ENCODE results near the gene ZNF516.

Gene ZNF516

GRCh38 chr18:76466410-76466991, 28.5 kb downstream of the ZNF516 start:
- Histone ChIP-seq H3K27ac (ENCODE audit: low read depth, low read length, poor library complexity, severe bottlenecking) (no peak overlapping the region), H3K9me2 (ENCODE audit: low read depth, low read length) (no peaks in the 10 kb centered on the region), H3K9me3 (ENCODE audit: low read length) (no peaks in the 10 kb centered on the region), H3K9ac (ENCODE audit: low read length) (no peak overlapping the region), H3K27me3 (ENCODE audit: insufficient read depth, low read length) (no peaks in the 10 kb centered on the region), H2AFZ (ENCODE audit: low read length) (no peak overlapping the region), H3K4me3 (ENCODE audit: low read depth, low read length, poor library complexity, severe bottlenecking) (no peak overlapping the region), H3F3A (ENCODE audit: insufficient read depth, low read length) (no peaks in the 10 kb centered on the region), H3K79me2 (ENCODE audit: insufficient read depth, low read length) (no peaks in the 10 kb centered on the region), H3K4me1 (ENCODE audit: insufficient read depth, low read length, severe bottlenecking) (peaks cover 12% of the 10 kb centered on the region), H4K20me1 (ENCODE audit: insufficient read depth, low read length) (no peaks in the 10 kb centered on the region), H3K4me2 (ENCODE audit: low read length) (no peak overlapping the region), H3K36me3 (ENCODE audit: insufficient read depth, low read length) (0 out of 2 replicates have a peak, but pooled peaks cover 6% of the 10 kb centered on the region)
- no peak for TF ChIP-seq CTCF (IDR thresholded peaks at IDR 0.05; ENCODE audit: low read length)
- TF ChIP-seq EZH2 (IDR thresholded peaks at IDR 0.05; ENCODE audit: borderline replicate concordance, low read length) = no peak

DNA sequence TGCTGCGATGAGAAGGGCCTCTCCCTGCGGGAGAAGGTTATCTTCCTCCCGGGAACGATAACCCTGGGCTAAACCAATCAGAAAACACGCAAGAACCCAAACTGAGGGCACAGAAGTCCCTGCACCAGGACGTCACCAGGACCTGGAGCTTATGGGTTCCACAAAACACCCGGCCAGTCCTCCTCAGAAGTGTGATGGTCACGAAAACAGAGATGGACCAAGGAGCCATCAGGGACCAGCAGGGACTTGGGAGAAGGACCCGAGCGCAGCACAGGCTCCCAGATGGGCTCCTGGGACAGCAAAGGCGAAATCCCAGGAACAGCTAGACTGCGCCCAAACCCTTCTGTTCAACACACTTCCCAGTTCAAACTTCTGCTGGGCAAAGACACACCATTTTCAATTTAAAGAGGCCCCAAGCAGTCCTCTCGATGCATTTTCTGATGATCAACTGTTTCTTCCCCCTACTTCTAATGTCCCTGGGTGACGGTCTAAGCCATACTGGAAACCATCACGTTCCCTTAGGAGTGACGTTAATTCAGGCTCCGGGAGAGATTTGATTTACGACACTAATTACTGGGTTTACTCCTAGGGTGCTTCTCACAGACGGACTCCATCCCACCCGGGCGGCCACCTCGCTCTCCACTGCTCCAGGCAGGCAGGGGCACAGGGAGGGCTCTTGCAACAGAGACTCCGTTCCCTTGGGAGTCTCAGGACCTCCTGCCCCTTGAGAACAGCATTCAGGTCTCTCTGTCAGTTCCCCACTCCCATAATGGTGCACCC, 29.2 kb downstream of the ZNF516 start:
- TF ChIP-seq EZH2 (IDR thresholded peaks at IDR 0.05; ENCODE audit: borderline replicate concordance, low read length) = no peak
- no peak for TF ChIP-seq CTCF (IDR thresholded peaks at IDR 0.05; ENCODE audit: low read length)
- no peaks in the 10 kb centered on the region for H3K27me3 ChIP-seq (ENCODE audit: insufficient read depth, low read length)
- H3K9ac ChIP-seq (ENCODE audit: low read length) = no peak overlapping the region
- no peaks in the 10 kb centered on the region for H3K9me3 ChIP-seq (ENCODE audit: low read length)
- peaks cover 12% of the 10 kb centered on the region for H3K4me1 ChIP-seq (ENCODE audit: insufficient read depth, low read length, severe bottlenecking)
- no peak overlapping the region for H3K27ac ChIP-seq (ENCODE audit: low read depth, low read length, poor library complexity, severe bottlenecking)
- no peaks in the 10 kb centered on the region for H4K20me1 ChIP-seq (ENCODE audit: insufficient read depth, low read length)
- no peak overlapping the region for H3K4me3 ChIP-seq (ENCODE audit: low read depth, low read length, poor library complexity, severe bottlenecking)
- H3K4me2 ChIP-seq (ENCODE audit: low read length) = no peak overlapping the region
- no peaks in the 10 kb centered on the region for H3F3A ChIP-seq (ENCODE audit: insufficient read depth, low read length)
- H3K79me2 ChIP-seq (ENCODE audit: insufficient read depth, low read length) = no peaks in the 10 kb centered on the region
- no peaks in the 10 kb centered on the region for H3K9me2 ChIP-seq (ENCODE audit: low read depth, low read length)
- no peak overlapping the region for H2AFZ ChIP-seq (ENCODE audit: low read length)
- H3K36me3 ChIP-seq (ENCODE audit: insufficient read depth, low read length) = 0 out of 2 replicates have a peak, but pooled peaks cover 7% of the 10 kb centered on the region

DNA sequence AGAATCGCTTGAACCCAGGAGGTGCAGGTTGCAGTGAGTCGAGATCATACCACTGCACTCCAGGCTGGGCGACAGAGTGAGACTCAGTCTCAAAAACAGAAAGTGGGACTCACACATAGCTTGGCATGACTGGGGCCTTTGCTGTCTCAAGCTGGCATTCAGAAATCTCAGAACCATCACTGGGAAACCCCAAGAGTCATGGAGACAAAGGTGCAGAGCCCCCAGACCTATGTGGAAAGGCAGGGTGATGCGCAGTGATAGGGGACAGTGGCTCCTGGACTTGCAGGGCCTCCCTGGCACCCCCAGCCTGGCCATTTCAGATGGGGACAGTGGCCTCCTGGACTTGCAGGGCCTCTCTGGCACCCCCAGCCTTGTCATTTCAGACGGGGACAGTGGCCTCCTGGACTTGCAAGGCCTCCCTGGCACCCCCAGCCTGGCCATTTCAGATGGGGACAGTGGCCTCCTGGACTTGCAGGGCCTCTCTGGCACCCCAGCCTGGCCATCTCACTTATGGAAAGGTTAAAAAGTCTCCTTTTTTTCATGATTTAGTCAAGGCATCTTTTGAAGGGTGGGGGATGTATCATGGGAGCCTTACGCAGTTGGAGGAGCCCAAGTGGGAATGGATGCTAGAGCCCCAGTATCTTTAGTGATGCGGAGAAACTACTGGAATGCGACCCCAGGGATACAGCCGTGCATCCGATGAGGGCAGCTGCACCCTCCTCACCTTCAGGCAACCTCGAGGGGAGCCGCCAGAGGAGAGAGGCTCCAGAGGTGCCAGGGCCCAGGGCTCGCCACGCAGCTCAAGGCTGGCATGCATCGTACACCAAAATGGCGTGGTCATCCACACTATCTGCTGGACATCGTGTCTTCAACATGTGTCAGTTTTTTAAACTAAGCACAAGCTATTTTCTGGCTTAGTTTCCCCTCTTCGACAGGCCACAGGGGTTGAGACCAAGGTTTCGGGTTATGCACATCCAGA, 30.5 kb downstream of the ZNF516 start:
- H2AFZ ChIP-seq (ENCODE audit: low read length) = no peak overlapping the region
- H3K9ac ChIP-seq (ENCODE audit: low read length) = no peak overlapping the region
- H3K27me3 ChIP-seq (ENCODE audit: insufficient read depth, low read length) = no peaks in the 10 kb centered on the region
- no peaks in the 10 kb centered on the region for H4K20me1 ChIP-seq (ENCODE audit: insufficient read depth, low read length)
- no peaks in the 10 kb centered on the region for H3K79me2 ChIP-seq (ENCODE audit: insufficient read depth, low read length)
- no peak overlapping the region for H3K27ac ChIP-seq (ENCODE audit: low read depth, low read length, poor library complexity, severe bottlenecking)
- H3K4me2 ChIP-seq (ENCODE audit: low read length) = no peak overlapping the region
- H3K36me3 ChIP-seq (ENCODE audit: insufficient read depth, low read length) = 0 out of 2 replicates have a peak, but pooled peaks cover 7% of the 10 kb centered on the region
- TF ChIP-seq CTCF (IDR thresholded peaks at IDR 0.05; ENCODE audit: low read length) (no peak), EZH2 (IDR thresholded peaks at IDR 0.05; ENCODE audit: borderline replicate concordance, low read length) (no peak)
- H3K9me3 ChIP-seq (ENCODE audit: low read length) = no peaks in the 10 kb centered on the region
- peaks cover 12% of the 10 kb centered on the region for H3K4me1 ChIP-seq (ENCODE audit: insufficient read depth, low read length, severe bottlenecking)
- no peaks in the 10 kb centered on the region for H3K9me2 ChIP-seq (ENCODE audit: low read depth, low read length)
- no peaks in the 10 kb centered on the region for H3F3A ChIP-seq (ENCODE audit: insufficient read depth, low read length)
- no peak overlapping the region for H3K4me3 ChIP-seq (ENCODE audit: low read depth, low read length, poor library complexity, severe bottlenecking)

Data from OCI-LY1 (cell line).